SHP77 treated with DMSO at 0.1 percent for 48 hours (cell line): ENCODE results near the gene AMDHD2.
A peak's percentile ranks its signal among the peaks of the same experiment; 100 is the strongest.
"Not testable (repeated sequence)": the region's sequence is repeated elsewhere in the genome, so short reads cannot be mapped to it uniquely, and the experiment has no call there.

ENCODE experiments used
- DNase-seq: peaks from one replicate; lab custom pipeline; 2025; lab: John Stamatoyannopoulos, UW

Gene AMDHD2

DNA sequence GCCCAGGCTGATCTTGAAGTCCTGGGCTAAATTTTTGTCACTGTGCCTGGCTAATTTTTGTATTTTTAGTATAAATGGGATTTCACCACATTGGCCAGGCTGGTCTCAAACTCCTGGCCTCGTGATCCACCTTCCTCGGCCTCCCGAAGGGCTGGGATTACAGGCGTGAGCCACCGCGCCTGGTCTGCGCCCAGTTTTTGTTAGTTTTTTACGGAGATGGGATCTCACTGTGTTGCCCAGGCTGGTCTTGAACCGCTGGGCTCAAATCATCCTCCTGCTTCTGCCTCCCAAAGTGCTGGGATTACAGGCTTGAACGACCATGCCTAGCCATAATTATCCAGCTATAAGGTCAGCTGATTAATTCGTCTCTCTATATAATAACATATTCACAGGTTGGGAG, 13.7 kb downstream of the AMDHD2 start:
- DNase-seq, result no peak

DNA sequence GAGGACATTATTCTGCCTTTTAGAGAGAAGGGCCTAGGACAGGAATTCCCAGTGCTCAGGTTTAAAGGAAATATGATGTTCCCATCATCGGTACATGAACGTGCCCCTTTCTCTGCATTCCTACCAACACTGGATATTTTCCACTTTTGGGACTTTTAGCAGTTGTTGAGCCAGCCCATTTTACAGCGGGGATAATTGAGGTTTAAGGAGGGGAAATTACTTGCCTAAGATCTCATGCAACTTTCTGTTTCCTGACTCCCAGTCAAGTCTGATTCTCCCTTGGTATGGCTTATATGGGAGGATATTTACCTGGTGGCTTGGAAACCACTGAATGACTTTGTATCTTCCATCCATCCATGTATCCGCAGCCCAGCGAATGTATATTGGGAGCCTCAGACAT, 14.2 kb downstream of the AMDHD2 start:
- not testable (repeated sequence) for DNase-seq

DNA sequence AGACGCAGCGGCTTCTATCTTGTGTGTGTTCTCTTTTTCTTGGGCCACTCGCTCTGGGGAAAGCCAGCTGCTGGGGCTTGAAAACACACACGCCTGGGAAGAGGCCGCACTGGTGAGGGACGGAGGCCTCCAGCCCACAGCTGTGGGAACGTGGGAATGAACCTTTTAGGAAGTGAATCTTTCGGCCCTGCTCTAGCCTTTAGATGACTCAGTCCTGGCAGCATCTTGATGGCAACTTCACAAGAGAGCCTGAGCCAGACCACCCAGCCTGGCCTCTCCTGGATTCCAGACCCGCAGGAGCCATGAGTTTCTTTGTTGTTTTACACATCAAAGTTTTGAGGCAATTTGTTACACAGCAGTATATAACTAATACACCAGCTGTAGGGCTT, 15.4 kb downstream of the AMDHD2 start:
- no peak for DNase-seq

DNA sequence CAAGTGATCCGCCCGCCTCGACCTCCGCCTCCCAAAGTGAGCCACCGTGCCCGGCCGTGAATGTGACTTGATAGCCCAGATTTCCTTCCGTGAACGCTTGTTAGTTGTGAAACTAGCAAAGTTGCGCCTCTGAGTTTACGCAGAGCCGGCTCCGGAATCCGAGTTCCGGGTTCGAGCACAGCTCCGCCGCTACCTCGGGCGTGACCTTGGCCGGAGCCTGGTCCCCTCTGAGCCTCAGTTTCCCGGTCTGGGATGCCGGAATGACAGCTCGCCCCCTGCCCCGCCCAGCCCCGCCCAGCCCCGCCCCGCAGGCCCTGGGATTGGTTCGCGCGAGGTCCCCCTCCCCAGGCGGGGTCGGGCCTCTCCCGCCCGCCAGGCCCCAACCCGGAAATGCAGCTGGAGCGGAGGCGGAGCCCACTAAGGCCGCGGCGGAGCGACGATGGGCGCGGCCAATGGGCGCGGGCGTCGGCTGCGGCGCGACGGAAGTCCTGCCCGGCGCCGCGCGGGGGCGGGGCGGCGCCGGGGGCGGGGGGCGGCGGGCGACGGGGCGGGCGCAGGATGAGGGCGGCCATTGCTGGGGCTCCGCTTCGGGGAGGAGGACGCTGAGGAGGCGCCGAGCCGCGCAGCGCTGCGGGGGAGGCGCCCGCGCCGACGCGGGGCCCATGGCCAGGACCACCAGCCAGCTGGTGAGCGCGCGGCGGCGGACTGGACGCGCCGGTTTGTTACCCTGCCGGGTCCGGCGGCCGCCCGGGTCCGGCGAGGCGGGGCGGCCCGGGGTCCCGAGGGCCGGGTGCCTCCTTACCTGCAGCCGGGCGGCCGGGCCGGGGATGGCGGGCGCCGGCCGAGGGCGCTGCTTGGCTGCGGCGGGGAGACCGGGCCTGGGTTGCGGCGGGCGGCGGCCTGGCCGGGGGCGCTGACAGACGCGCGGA, 17.5 kb downstream of the AMDHD2 start, which contains the start of gene PDPK1:
Gene PDPK1, plus strand, starts transcription at position 571 of the 929 bp plus-strand sequence. Its CDS starts 92 bp downstream, at position 663.
- peak; percentile 48 for DNase-seq

DNA sequence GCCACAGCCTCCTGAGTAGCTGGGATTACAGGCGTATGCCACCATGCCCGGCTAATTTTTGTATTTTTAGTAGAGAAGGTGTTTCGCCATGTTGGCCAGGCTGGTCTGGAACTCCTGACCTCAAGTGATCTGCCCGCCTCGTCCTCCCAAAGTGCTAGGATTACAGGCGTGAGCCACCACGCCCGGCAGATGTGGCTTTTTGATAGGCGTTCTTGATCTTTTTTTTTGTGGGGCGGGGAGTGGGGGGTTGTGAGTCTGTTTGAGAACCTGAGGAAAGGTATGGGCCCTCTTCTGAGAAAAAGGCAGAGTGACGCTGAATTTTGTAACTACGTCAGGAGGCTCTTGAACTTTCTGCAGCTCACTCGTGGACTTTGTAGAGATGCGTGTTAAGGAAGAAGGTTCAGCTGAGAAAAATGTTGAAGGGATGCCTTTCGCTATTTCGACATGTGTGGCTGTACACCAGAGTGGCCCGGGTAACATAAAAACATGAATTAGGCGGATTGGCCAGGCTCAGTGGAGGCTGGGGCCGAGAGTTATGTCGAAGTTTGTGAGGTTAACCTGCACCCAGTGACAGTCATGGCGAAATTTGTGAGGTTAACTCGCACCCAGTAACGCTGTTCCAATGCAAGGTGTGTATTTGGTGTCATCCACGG, 19.1 kb downstream of the AMDHD2 start:
- DNase-seq, result not testable (repeated sequence)

DNA sequence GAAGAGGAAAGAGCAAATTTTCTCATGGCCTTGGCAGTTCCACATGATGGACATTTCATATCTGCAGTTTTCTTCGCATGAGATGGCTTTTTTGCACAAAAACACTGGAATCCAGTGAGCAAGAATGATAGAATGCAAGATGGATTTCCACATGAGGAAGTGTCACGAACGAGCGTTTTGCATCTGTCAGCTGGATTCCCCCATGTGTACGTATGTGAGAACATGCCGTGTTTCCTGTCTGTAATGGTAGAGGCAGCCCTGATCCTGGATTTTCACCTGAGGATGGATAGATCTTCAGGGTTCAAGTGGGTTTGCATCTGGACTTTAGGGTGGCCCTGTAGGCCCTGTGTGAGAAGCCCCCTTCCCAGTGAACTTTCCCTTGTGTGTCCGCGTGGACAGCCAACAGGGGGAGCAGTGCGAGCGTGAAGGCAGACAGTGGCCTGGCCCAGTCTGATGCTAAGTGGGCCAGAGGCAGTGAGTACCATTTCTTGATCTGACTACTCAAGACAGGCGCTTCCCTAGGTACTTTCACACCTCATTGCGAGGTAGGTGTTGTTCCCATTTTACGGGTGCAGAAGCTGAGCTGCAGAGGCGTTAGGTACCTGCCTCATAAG, 19.8 kb downstream of the AMDHD2 start:
- not testable (repeated sequence) for DNase-seq

DNA sequence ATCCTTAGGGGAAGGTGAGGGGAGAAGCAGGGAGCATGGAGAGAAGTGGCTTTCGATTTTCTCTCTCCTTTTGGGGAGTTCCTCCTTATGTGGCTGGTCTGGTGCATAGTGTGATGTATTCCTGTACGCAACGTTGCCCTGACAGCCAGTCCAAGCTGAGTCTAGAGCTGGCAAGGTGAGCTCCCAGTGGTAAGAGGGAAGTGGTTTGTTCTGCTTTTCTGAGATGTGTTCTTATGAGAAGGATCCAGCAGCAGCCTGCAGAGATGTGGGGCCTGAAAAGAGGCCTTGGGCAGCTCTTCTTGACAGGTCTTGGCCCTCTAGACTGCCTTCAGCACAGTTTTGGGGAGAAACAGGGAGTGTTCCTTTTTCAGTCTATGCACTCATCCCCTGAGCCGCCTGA, 20.7 kb downstream of the AMDHD2 start:
- DNase-seq, result not testable (repeated sequence)

DNA sequence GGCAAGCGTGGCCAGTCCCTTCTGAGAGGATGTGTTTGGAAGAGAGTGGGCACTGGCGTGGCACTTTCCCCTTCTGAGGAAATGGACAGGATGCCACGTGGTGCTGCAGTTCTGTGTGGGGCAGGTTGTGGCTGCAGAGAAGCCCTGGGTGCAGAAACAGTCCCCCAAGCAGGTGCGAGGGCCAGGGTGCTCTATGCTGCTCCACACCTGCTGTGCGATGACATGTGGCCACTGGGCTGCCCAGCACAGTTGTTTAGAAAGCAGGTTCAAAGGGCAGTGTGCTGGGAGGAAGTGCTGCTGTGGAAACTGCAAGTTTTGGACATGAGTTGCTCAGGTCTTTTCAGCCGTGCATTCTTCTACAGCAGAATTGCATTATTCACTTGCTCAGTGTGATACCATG, 21.2 kb downstream of the AMDHD2 start:
- not testable (repeated sequence) for DNase-seq

DNA sequence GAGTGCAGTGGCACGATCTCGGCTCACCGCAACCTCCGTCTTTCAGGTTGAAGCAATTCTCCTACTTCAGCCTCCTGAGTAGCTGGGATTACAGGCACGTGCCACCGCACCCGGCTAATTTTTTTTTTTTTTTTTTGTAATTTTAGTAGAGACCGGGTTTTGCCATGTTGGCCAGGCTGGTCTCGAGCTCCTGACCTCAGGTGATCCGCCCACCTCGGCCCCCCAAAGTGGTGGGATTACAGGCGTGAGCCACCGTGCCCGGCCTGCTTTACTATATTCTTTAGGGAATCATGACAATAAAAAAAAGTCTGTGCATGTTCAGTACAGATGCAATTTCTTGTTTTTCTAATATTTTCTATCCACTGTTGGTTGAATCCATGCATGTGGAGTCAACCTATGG, 23.6 kb downstream of the AMDHD2 start:
- not testable (repeated sequence) for DNase-seq

DNA sequence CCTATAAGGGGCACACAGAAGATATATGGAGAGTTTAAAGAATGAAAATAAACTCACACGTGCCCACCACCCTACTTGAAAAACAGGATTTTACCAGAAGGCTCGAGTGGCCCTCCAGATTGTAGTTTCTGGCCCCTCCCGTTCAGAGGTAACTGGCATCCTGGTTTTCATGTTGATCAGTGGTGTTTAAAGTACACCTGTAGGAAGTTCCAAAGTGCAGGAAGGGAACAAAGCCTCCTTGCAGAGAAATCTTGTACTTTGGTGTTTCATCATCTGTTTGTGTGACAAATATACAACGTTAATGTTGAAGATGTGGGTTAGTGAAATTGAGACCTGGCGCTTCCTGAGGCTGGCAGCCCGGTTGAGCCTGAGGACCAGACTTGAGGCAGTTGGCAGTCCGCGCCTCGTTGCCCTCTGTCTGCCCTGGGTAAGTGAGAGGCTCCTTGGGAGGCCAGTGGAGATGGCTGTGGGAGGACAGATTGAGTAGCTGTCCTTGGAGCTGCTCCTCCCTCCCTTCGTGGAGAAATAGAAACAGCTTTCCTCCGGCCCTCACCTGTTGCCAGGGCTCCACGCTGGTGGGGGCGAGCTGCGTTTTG, 30.2 kb downstream of the AMDHD2 start:
- not testable (repeated sequence) for DNase-seq

DNA sequence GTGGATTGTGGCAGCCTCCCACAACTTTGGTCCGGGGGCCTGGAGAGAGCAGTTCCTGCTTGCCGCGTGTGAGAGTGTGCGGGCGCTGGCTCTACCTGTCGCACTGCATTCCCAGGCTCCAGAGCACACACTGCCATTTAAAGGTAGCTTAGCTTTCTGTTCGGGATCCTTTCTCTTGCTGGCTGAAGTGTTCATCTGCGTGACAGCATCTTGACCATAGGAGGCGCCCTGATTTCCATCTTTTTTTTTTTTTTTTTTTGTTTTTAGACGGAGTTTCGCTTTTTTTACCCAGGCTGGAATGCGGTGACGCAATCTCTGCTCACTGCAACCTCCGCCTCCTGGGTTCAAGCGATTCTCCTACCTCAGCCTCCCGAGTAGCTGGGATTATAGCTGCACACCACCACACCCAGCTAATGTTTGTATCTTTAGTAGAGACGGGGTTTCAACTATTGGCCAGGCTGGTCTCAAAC, 31.3 kb downstream of the AMDHD2 start:
- not testable (repeated sequence) for DNase-seq

DNA sequence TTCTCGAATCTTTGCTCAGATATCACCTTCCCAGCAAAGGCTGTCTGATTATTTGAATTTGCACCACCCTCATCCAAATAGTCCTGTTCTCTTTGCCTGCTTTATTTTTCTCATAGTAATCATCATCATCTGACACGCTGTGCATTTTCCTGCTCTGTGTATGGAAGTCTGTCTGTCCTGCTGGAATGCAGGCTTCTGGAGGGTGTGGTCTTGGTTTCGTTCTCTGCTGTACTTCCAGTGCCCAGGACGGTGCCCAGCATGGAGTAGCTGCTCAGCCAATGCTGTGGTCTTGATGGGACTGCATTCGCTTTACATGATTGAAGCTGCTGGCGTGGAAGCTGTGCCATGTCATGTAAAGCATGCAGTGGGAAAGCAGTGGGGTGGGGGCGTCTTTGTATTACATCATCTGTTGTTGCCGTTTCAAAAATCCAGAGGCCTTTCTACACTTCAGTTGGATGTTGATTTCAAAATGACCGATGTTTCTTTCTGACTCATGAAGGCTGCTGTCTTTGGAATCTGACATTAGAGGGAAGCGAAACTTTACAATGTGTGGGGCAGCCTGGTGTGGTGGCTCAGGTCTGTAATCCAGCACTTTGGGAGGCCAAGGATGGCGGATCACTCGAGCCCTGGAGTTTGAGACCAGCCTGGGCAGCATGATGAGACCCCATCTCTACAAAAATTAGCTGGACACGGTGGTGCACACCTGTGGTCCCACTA, 34.7 kb downstream of the AMDHD2 start:
- DNase-seq, result not testable (repeated sequence)

DNA sequence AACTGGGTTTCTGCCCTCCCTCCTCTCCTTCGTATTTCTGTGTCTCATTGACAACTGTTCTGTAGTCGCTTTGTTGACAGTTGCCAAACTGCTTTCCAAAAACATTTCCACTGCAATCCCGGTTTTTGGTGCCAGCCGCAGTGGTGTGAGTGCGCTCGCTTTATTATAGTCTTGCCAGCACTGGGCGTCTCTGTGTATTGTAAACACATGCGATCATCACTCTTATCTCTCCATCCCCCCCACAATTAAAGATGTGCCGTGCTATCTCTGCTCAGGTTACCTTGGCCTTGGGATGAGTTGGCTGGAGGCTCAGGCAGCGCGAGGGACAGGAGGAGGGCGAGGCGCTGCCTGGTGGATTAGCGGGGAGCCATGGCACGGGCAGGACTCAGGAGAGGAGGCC, 37.0 kb downstream of the AMDHD2 start:
- DNase-seq, result not testable (repeated sequence)

DNA sequence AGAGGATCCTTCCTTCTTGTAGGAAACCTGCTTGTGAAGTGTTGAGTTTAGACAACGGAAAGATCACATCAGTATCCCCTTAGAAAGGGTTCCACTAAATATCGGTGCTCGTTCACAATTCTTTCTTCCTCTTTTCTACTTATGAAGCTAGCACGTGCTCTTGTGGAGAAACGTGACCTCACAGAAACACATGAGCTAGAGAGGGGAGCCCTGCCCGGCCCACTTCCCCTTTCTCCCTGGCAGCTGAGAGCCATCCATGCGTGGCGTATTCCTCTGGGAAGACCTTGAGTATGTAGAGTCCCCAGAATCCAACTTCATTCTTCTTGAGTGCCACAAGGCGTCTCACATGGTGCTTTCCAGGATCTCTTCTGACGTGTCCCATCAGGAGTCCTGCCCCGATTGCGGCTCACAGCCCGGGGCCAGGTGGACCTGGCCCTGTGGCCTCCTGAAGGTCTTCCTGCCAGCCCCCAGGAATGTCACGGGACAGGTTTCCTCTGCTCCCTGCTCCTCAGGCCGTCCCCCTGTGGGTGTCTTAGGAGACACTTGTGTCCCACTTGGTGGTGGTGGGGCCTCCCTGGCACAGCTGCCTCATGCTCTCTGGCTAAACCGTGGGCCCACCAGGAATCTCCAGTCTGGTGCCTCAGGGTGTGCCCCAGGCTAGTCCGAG, 40.1 kb downstream of the AMDHD2 start:
- not testable (repeated sequence) for DNase-seq

DNA sequence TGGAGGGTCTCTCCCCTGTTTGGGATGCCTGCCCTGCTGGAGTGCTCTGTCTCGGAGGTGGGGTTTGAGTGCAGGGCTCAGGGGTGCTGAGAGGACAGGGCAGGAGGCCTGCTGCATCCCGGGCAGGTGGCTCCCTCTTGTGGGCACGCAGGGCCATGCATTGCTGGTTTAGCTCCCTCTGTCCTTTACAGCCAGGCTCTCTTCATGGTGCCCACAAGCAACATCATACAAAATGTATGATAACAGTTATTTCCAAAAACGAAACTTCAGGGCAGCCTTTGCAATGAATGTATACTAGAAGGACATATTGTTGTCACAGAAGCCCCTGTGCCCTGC, 40.6 kb downstream of the AMDHD2 start:
- not testable (repeated sequence) for DNase-seq

DNA sequence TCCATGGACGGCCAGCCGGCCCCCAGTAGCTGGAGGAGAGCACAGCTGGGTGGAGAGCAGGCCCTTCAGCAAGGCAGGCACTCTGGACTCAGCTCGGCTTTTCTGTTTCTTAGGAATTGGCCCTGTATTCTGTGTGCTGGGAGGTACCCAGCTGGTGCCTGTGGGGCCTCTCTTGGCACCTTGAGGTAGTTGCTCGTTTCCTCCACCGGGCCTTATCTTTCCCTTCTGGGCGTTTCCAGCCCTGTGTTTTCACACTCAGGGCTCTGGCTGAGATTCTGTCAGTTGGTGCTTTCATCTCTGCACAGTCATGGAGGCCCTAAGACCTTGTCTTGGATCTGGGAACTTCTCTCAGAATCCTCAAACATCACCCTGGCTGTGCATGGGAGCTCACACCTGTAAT, 47.3 kb downstream of the AMDHD2 start:
- not testable (repeated sequence) for DNase-seq

DNA sequence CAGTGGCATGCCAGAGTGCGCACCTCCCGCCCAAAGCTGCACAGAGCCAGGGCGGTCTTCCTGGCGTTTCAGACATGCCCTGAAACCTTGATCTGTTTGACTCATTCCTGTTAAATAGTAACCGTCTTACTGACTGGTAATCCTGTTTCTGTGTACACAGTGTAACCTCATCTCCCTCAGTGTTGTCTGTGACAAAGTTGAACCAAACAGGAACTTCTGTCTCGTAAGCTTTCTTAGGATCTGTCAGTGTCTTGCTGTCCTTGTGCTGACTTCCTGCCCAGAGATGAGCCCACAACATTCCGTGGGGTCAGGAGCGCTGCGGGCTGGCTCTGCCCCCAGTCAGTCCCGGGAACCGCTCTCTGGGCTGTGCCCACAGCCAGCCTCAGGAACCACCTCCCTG, 48.4 kb downstream of the AMDHD2 start:
- DNase-seq, result not testable (repeated sequence)

DNA sequence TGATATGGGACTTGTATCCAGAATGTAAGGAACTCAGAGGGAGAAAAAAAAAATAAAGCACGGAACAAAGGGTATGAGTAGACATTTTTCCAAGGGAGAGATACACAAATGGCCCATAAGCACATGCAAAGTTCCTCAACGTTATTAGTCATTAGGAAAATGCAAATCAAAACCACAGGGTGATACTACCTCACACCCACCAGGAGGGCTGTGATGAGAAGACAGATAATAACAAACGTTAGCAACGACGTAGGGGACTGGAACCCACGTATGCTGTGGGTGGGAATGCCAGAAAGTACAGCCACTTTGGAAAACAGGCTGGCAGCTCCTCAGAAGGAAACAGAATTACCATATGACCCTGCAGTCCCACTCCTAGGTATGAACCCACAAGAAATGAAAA, 52.5 kb downstream of the AMDHD2 start:
- not testable (repeated sequence) for DNase-seq

DNA sequence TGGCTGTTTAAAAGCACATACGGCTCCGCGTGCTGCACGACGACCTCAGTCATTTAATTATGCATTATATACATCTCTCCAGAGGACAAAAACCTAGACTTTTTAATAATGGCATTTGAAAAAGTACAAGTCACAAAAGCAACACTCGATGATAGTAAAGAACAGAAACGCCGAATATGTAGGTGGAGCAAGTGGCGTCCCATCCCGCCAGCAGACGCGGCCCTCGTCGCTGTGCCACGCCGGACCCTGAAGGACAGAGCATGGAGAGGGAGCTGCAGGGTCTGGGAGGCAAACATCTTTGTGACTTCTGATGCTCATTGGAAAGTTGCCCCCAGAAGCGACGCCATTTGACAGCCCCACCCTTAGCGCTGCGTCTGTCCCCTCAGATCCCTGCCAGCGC, 55.7 kb downstream of the AMDHD2 start:
- not testable (repeated sequence) for DNase-seq

DNA sequence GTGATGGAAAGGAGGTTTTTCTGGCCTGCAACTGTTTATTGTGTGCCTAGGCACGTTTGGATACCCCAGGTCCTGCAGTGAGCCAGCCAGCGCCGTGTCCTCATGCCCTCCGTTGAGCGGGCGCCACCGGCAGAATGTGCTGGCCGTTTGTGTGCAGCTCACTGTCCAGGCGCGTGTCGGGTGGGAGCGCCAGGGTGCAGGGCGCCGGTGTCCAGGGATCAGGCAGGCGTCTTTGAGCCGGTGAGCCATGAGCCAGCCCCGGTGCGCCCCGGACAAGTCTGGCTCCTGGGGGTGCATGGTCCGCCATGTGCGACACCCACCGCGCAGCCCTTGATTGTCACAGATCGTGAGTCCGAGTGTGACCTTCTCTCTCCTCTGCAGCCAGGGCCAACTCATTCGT, 56.9 kb downstream of the AMDHD2 start:
- not testable (repeated sequence) for DNase-seq

DNA sequence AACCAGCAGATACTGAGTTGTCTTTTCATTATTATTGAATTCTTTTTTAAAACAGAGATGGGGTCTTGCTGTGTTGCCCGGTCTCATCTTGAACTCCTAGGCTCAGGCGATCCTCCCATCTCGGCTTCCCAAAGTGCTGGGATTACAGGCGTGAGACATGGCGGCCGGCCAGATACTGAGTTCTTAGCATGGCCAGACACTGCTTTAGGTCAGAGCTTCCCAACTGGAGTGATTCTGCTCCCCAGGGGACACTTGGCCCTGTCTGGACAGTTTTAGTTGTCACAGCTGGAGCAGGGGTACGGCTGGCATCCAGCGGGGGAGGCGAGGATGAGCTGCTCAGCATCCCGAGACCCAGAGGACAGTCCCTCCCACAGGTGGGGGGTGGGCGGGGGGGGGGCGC, 58.7 kb downstream of the AMDHD2 start:
- not testable (repeated sequence) for DNase-seq
